GM19463 (cell line): Measurements from ENCODE around the gene GNG13.
"Not testable (repeated sequence)": the region's sequence is repeated elsewhere in the genome, so short reads cannot be mapped to it uniquely, and the experiment has no call there.

Source experiments
- ATAC-seq: cut with Tn5 transposase; IDR thresholded peaks from one replicate; pipeline ENCODE4 v1.9.1; 2021; ENCODE audit warnings: mild to moderate bottlenecking, moderate library complexity; ENCODE audit not compliant: unreplicated experiment

GNG13 gene

GRCh38 chr16:764184-764750 lies 36.3 kb downstream of the GNG13 start:
- ATAC-seq: no peak

DNA sequence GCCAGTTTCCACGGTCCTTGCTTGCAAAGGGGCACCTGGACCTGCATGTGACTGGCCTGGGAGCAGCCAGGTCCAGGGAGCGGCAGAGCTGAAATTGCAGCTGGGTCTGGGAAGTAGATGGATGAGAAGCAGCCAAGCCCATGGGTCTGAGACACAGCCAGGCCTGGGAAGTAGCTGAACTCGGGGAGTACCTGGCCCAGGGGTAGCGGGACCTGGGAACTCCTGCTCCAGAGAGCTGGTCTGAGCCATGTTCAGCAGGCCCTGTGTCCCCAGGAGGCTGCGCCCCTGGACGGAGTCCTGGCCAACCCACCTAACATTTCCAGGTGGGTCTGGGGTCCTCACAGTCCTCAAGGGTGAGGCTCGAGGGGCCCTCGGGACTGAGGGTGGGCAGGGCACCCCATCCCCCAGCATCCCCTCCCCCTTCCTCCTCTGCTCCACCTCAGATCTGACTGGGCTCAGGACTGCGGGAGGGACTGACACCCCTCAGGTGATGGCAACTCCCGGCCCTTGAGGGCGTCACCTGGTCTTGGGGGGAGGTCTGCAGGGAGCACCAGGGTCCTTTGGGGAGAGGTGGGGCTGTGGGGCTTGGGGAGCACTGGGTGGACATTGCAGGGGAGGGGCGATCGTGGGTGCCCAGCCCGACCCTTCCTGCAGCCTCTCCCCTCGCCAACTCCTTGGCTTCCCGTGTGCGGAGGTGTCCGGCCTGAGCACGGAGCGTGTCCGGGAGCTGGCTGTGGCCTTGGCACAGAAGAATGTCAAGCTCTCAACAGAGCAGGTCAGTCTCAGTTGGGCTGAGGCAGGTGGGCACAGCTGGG lies 37.0 kb downstream of the GNG13 start:
- no peak for ATAC-seq

DNA sequence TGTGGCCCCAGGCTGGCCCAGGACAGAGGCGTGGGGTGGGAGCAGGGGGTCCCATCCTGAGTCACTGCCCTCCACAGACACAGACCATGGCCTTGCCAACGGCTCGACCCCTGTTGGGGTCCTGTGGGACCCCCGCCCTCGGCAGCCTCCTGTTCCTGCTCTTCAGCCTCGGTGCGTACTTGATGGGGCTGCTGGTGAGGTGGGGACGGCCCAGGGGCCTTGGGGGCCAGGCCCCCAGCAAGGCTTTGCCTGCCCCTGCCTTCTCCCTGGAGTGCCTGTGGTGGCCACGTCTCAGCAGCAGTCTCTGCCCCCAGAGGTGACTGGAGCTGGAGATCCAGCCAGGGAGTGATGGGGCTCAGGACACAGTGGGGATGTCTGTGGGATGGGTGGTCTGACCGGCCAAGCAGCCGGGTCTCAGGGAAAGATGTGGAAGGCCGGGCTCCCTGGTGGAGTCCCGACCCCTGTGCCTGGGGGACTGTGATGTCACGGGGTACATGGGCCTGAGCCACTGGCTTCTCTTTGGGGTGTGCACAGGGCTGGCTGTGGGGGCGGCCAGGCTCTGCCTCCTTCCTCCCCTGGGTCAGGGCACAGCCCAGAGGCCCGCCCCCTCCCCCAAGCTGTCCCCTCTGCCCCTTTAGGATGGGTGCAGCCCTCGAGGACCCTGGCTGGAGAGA lies 37.8 kb downstream of the GNG13 start:
- no peak for ATAC-seq

DNA sequence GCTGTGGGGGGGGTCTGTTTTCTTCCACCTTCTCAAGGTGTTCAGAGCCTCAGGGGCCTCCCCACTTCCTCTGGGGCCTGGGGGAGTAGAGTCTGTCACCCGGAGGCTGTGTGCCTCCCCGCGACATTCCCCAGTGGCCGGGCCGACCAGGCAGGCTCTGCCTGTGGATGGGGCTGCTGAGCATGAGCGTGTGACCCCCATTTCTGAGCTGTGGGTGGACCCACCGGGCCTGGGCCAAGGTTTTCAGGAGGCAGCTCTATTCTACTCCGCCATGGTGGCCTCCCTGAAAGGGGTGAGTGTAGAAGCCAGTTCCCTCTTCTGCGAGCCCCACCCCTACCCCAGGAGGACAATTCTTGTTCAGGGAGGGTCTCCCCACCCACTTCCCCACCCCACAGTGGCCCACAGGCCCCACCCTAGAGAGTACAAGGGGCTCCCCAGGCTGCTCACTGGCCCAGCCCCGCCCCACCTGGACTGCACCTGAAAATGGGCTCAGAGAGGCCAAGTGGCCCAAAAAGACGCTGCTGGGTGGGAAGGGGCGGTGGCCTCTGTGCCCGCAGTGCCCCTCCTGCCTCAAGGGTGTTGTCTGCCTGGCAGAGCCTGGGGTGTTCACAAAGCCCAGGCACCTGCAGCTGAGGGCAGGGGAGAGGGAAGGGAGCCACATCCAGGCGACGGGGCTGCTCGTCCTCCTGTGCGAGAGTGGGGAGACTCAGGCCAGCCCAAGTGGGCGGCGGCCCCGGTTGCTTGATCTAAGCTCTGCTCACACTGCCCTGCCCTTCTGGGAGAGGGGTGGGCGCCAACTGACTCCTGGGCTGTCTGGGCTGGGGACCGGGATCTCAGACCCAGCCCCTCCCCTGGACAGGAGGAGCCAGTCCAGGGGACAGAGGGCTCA lies 38.7 kb downstream of the GNG13 start:
- no peak for ATAC-seq

DNA sequence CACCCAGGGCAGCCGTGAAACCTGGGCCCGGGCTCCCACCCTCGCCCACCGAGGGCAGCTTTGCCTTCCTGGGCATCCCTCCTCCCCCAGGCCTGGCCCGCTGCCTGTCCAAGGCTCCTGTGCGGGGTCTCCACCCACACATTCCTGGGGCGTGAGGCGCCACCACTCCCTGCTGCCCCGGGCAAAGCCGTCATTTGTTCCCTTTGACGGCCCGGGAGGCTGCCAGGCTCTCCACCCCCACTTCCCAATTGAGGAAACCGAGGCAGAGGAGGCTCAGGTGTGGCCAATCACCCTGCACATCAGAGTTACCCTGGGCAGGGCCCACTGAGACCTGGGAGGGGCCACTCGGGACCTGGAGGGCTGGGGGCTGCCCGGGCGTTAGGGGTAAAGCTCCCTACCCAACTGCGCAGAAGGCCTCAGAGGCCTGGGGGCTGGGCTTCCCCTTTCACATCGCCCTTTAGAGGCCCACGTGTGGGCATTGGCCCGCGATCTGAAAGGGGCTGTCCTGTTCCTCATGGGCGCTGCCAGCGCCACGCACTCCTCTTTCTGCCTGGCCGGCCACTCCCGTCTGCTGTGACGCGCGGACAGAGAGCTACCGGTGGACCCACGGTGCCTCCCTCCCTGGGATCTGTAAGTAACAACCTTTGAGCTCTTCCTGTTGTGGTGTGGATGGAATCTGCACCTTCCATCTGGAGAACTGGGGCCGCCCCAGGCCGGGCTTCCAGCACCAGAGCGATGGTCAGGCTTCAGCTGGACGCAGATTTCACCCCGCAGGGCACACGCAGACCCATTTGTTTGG lies 39.8 kb downstream of the GNG13 start, which contains the start of gene MSLN:
MSLN (plus strand) TSS at position 190 of the 799 bp plus-strand sequence. CDS start 1,947 bp downstream, outside the sequence.
- ATAC-seq: no peak

DNA sequence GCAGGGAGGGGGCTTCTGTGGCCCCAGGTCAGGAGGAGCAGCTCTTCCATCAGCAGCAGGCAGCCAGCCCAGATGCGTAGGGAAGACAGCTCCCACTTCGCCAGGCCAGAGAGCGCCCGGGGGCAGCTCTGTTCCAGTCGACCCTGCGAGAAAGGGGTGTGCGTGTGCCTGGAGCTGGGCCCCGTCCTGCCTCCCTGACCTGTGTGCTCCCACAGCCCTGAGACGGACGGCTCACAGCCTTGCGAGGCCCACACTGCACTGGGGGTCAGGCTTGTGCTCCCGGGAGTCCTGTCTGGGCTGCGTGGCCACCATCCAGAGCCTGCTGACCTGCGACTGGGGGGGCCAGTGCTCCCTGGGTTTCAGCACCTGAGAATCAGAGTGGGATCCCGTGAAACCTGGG lies 40.5 kb downstream of the GNG13 start:
- no peak for ATAC-seq

GRCh38 chr16:759110-759910 lies 41.2 kb downstream of the GNG13 start:
- ATAC-seq: no peak

DNA sequence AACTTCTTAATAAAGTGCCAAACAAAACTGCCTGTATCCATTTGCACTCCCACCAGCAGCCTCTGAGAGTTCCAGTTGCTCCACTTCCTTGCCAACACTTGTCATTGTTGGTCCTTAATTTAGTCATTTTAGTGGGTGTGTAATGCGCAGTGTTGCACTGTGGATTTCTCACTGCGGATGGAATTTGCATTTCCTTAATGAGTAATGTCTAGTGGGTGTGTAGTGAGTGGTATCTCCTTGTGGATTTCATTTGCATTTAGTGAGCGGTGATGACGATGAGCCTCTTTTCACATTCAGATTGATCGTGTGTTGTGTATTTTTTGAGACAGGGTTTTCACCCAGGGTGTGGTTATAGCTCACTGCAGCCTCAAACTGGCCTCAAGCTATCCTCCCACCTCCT lies 44.1 kb downstream of the GNG13 start:
- ATAC-seq: no peak

GRCh38 chr16:754656-755055 lies 45.9 kb downstream of the GNG13 start:
- ATAC-seq: no peak

DNA sequence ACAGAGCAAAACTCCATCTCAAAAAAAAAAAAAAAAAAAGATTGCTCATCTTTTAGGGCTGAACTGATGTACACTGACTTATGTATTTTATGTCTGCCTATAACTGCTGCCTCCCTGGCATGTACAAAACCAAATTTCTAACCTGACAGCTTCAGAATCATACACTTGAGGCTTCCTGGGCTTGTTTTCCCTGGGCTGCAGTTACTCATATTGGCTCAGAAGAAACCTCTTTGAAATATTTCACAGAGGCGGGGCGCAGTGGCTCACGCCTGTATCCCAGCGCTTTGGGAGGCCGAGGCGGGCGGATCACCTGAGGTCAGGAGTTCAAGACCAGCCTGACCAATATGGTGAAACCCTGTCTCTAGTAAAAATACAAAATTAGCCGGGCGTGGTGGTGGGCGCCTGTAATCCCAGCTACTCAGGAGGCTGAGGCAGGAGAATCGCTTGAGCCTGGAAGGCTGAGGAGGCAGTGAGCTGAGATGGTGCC lies 46.4 kb downstream of the GNG13 start:
- not testable (repeated sequence) for ATAC-seq

- ATAC-seq: no peak
These were observed 48.6 kb downstream of the GNG13 start for GRCh38 chr16:752007-752312.

GRCh38 chr16:751152-752006 lies 49.2 kb downstream of the GNG13 start:
- no peak for ATAC-seq

DNA sequence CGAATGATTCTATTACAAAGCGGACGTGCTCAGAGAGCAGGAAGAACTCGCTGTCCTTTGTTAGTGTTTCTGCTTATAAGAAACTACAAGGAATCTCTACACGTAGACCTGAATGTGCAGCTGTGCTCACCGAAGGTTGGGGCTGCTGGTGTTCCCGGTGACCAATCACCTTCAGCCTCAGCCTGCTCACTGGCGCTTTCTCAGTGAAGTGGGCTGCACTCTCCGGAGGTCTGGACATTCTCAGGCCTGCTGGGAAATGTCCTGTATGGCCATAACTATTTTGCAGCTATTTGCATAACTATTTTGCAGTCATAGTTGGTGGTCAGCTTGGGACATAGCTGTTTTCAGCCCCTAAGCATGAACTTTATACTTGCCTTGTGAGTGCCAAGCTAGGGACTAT lies 50.0 kb downstream of the GNG13 start:
- no peak for ATAC-seq

- ATAC-seq: no peak
These were observed 51.5 kb downstream of the GNG13 start for GRCh38 chr16:749010-749409.
